Peyer's patch (tissue), 4 donors: ENCODE data around the gene RAPGEF1.

Source experiments
- CTCF ChIP-seq, 6 experiments: fragments of 450-650 bp in 4 of 6; fragments of 200-600 bp in 2 of 6; sonication (generic) in 1 of 6; IDR thresholded peaks; one replicate each; pipeline ENCODE4 v1.5.1; 2017 to 2019; ENCODE audit warnings: antibody characterized with exemption in 6 of 6, mild to moderate bottlenecking in 3 of 6, moderate library complexity in 1 of 6
- POLR2A ChIP-seq, 2 donors: fragments of 450-650 bp; IDR thresholded peaks; one replicate each; pipeline ENCODE4 v1.5.1; 2017; ENCODE audit warnings: antibody characterized with exemption in 2 of 2, mild to moderate bottlenecking in 2 of 2, moderate library complexity in 2 of 2

GRCh38 chr9:131584858-131585257 lies 155.0 kb downstream of the RAPGEF1 start:
- TF ChIP-seq CTCF (IDR thresholded peaks at IDR 0.05) (no peak), POLR2A (IDR thresholded peaks at IDR 0.05) (no peak)
